ENCODE measurements around the gene MEGF10. TPM values are rescaled to one million over a fixed set of nuclear protein-coding genes. Genes with fewer than 3 reads are reported as not detected.

The MEGF10 gene
- total RNA-seq, 2 experiments from 2014 or later: not detected

DNA sequence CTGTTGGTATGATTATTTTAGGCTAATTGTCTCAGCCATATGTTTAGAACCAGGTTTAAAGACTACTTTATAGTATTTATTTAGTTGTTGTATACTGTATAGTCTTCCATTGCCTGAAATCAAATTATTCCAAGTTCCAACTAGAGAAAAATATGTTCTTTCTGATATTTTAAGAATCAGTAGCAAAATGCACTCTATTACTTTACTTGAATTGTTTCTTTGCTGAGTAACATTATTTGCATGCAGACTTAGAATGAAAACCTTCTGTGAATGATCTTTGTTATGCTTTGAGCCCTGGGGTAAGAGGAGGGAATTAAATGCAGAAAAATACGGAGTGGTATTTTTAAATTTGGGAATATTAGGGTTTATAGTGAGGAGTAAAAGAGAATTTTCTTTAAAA is 47.9 kb downstream of the MEGF10 start:
- no peak overlapping the region for H3K4me3 Mint-ChIP-seq
- no peaks in the 10 kb centered on the region for H3K36me3 Mint-ChIP-seq
- no peak for DNase-seq
- H3K27me3 Mint-ChIP-seq: peaks cover 9% of the 10 kb centered on the region
- CTCF ChIA-PET: no interaction called here
- POLR2A ChIA-PET: no interaction called here
- no peaks in the 10 kb centered on the region for H3K4me1 Mint-ChIP-seq (ENCODE audit: low read depth)
- H3K9me3 Mint-ChIP-seq: no peaks in the 10 kb centered on the region
- H3K27ac Mint-ChIP-seq: no peak overlapping the region
- intact Hi-C loops (cut with micrococcal nuclease): no loop called here

DNA sequence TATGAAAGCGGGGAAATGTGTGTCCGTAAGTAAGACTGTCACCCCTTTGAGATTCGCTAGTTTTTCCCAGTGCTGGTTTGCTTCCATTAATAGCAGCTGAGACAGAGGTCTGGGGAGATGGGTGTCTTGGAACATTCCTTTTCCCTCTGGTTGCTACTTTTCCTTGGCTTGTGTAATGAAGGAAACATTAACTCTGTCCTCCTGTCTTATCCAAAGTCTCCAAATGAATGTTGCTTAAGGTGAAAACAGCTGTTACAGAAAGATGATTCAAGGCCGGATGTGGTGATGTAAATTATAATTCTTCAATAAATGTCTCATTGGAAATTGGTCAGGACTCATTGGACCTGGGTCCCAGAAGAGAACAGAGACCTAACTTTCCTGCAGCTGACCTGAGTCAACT is 50.0 kb downstream of the MEGF10 start:
- POLR2A ChIA-PET: no interaction called here
- no peak for DNase-seq
- Mint-ChIP-seq H3K9me3 (no peaks in the 10 kb centered on the region), H3K36me3 (no peaks in the 10 kb centered on the region), H3K27me3 (peaks cover 4% of the 10 kb centered on the region), H3K4me3 (no peak overlapping the region), H3K27ac (no peak overlapping the region), H3K4me1 (ENCODE audit: low read depth) (no peaks in the 10 kb centered on the region)
- intact Hi-C loops (cut with micrococcal nuclease): no loop called here
- CTCF ChIA-PET: no interaction called here

DNA sequence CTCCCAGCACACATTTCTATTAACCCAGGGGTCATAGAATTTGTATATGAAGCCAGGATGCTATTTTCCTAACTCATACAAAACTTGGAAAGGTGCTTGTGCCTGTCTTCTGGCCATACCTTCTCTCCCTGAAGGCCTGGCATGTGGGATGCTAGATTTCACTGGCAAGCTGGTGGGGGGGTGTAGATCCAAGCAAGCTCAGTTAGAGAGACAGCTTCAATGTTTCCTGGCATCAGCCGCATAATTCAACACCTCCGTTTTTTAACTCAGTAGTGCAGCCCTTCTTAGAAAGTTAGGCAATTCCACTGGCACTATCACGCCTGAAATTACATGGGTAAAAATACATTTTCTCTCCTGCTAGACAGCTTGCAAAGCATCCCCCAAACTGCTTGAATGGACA is 51.8 kb downstream of the MEGF10 start:
- no peaks in the 10 kb centered on the region for H3K4me1 Mint-ChIP-seq (ENCODE audit: low read depth)
- H3K4me3 Mint-ChIP-seq: no peak overlapping the region
- H3K27ac Mint-ChIP-seq: no peak overlapping the region
- no peaks in the 10 kb centered on the region for H3K9me3 Mint-ChIP-seq
- ChIA-PET POLR2A (no interaction called here), CTCF (no interaction called here)
- H3K36me3 Mint-ChIP-seq: no peaks in the 10 kb centered on the region
- no peak for DNase-seq
- peaks cover 7% of the 10 kb centered on the region for H3K27me3 Mint-ChIP-seq
- intact Hi-C loops (cut with micrococcal nuclease): no loop called here

DNA sequence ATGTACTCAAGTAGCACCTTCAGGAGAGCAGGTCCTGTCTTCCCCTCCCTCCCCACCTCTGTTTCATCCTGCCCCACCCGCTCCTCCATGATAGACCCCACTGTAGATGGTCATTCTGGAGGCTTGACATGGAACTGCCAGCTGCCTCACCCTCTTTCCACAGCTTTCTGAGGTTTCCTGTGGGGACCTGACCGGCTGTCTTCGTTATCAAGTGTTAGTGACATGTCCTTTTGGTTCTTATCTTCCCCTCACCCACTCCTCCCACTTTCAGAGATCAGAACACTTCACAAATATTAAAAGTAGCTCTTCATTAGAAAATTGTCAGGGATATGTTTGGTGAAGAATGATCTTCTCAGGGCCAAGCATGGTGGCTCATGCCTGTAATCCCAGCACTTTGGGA is 52.7 kb downstream of the MEGF10 start:
- CTCF ChIA-PET: no interaction called here
- intact Hi-C loops (cut with micrococcal nuclease): no loop called here
- Mint-ChIP-seq H3K27me3 (peaks cover 7% of the 10 kb centered on the region), H3K4me3 (no peak overlapping the region), H3K9me3 (no peaks in the 10 kb centered on the region), H3K27ac (no peak overlapping the region), H3K36me3 (no peaks in the 10 kb centered on the region), H3K4me1 (ENCODE audit: low read depth) (no peaks in the 10 kb centered on the region)
- DNase-seq: no peak
- POLR2A ChIA-PET: no interaction called here

- Mint-ChIP-seq H3K27me3 (peaks cover 7% of the 10 kb centered on the region), H3K4me1 (ENCODE audit: low read depth) (no peaks in the 10 kb centered on the region), H3K27ac (no peak overlapping the region), H3K36me3 (no peaks in the 10 kb centered on the region), H3K4me3 (no peak overlapping the region), H3K9me3 (no peaks in the 10 kb centered on the region)
- ChIA-PET CTCF (no interaction called here), POLR2A (no interaction called here)
- no peak for DNase-seq
- intact Hi-C loops (cut with micrococcal nuclease): no loop called here
These were observed 53.3 kb downstream of the MEGF10 start for GRCh38 chr5:127343866-127344265.

DNA sequence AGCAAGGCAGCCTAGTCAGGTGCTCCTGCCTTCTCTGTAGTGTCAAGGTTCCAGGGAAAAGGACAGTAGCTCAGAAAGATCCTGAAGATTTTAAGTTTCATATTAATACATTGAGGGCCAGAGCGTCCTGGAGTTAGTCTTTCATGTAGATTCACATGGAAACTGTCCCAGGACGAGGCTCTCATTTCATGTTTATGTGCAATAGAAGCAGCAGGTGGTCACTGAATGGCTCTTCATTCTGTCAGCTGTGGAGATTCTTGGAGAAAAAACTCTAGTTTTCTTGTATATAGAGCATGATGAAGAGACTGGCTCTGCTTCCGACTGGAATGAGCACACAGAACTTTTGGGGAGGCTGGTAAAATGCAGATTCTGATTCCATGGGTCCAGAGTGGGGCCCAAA is 54.3 kb downstream of the MEGF10 start:
- Mint-ChIP-seq H3K27ac (no peak overlapping the region), H3K27me3 (peaks cover 7% of the 10 kb centered on the region), H3K4me3 (no peak overlapping the region), H3K9me3 (no peaks in the 10 kb centered on the region), H3K4me1 (ENCODE audit: low read depth) (no peaks in the 10 kb centered on the region), H3K36me3 (no peaks in the 10 kb centered on the region)
- DNase-seq: no peak
- ChIA-PET CTCF (no interaction called here), POLR2A (no interaction called here)
- intact Hi-C loops (cut with micrococcal nuclease): no loop called here

DNA sequence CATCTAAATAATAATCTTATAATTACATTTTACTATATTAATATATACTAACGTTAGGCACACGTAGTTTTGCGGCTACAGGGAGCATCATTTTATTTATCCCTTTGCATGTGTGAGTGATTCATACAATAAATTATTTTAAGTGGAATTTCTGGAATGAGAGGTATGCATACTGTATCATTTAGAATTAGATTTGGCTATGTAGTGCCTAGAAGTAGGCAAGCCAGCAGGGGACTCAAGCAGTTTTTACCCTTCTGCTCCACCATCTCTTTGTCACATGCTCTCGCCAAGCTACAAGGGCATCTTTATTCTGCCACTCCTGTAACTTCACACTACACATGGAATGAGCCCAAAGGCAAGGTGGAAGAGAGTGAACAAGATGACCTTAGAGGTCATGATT is 60.8 kb downstream of the MEGF10 start:
- no peak for DNase-seq
- intact Hi-C loops (cut with micrococcal nuclease): no loop called here
- Mint-ChIP-seq H3K4me1 (ENCODE audit: low read depth) (no peaks in the 10 kb centered on the region), H3K27ac (no peak overlapping the region), H3K4me3 (no peak overlapping the region), H3K9me3 (no peaks in the 10 kb centered on the region), H3K27me3 (peaks cover 2% of the 10 kb centered on the region), H3K36me3 (no peaks in the 10 kb centered on the region)
- CTCF ChIA-PET: no interaction called here
- POLR2A ChIA-PET: no interaction called here

GRCh38 chr5:127352068-127352467 is 61.5 kb downstream of the MEGF10 start:
- Mint-ChIP-seq H3K9me3 (no peaks in the 10 kb centered on the region), H3K4me1 (ENCODE audit: low read depth) (no peaks in the 10 kb centered on the region), H3K27ac (no peak overlapping the region), H3K4me3 (no peak overlapping the region), H3K27me3 (peaks cover 2% of the 10 kb centered on the region), H3K36me3 (no peaks in the 10 kb centered on the region)
- intact Hi-C loops (cut with micrococcal nuclease): no loop called here
- CTCF ChIA-PET: no interaction called here
- POLR2A ChIA-PET: no interaction called here
- DNase-seq: no peak

DNA sequence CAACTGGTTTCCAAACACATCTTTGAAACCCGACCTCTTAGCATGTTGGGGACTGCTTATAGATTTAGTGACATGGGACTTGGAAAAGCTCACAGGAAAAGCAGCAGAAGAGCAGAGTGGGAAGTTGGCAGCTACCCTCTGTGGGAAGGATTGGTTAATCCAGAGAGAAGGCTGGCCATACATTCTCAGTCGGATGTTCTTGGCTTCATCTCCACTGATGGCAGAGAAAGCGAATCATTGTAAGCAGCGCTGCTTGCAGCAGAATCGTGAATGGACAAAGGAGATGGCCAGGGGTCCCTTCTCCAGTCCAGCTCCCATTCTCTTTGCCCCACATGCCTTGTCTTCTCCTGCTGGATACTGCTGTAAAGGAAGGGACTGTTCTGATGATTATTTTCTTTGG is 62.7 kb downstream of the MEGF10 start:
- H3K4me3 Mint-ChIP-seq: no peak overlapping the region
- CTCF ChIA-PET: interaction anchor here (0.6 kb wide), 1 partner anchor 186 kb away, joined by 4 read pairs; no protein-coding TSS in a partner anchor
- H3K27ac Mint-ChIP-seq: no peak overlapping the region
- no peak for DNase-seq
- intact Hi-C loops (cut with micrococcal nuclease): no loop called here
- POLR2A ChIA-PET: no interaction called here
- H3K4me1 Mint-ChIP-seq (ENCODE audit: low read depth): no peaks in the 10 kb centered on the region
- H3K36me3 Mint-ChIP-seq: no peaks in the 10 kb centered on the region
- peaks cover 8% of the 10 kb centered on the region for H3K27me3 Mint-ChIP-seq
- H3K9me3 Mint-ChIP-seq: no peaks in the 10 kb centered on the region

DNA sequence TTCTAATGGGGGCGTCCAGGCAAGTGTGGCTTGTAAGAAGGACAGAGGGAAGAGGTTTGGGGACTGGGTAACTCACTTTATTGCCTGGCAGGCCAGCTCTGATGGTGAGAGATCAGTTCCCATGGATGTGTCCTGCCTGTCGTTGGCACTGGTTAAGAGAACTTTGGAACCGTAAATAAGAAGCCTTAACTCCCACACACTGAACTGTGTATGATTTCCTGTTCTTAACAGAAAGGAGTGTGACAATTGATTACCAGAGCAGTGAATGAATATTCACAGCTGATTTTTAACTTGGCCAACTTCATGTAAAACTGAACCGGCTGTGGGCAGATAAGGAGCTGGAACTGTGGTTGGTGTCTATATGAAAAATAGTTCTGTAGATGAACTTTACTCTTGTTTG is 63.2 kb downstream of the MEGF10 start:
- H3K27ac Mint-ChIP-seq: no peak overlapping the region
- CTCF ChIA-PET: interaction anchor here (0.6 to 0.7 kb wide), 2 partner anchors 21 to 186 kb away, joined by 3 to 4 read pairs; no protein-coding TSS in a partner anchor
- H3K4me1 Mint-ChIP-seq (ENCODE audit: low read depth): no peaks in the 10 kb centered on the region
- H3K36me3 Mint-ChIP-seq: no peaks in the 10 kb centered on the region
- POLR2A ChIA-PET: no interaction called here
- intact Hi-C loops (cut with micrococcal nuclease): no loop called here
- H3K27me3 Mint-ChIP-seq: peaks cover 8% of the 10 kb centered on the region
- no peaks in the 10 kb centered on the region for H3K9me3 Mint-ChIP-seq
- DNase-seq: no peak
- no peak overlapping the region for H3K4me3 Mint-ChIP-seq

GRCh38 chr5:127355337-127355736 is 64.7 kb downstream of the MEGF10 start:
- ChIA-PET POLR2A (no interaction called here), CTCF (no interaction called here)
- H3K4me1 Mint-ChIP-seq (ENCODE audit: low read depth): no peaks in the 10 kb centered on the region
- no peak overlapping the region for H3K27ac Mint-ChIP-seq
- DNase-seq: no peak
- peaks cover 8% of the 10 kb centered on the region for H3K27me3 Mint-ChIP-seq
- intact Hi-C loops (cut with micrococcal nuclease): no loop called here
- no peak overlapping the region for H3K4me3 Mint-ChIP-seq
- no peaks in the 10 kb centered on the region for H3K9me3 Mint-ChIP-seq
- no peaks in the 10 kb centered on the region for H3K36me3 Mint-ChIP-seq

DNA sequence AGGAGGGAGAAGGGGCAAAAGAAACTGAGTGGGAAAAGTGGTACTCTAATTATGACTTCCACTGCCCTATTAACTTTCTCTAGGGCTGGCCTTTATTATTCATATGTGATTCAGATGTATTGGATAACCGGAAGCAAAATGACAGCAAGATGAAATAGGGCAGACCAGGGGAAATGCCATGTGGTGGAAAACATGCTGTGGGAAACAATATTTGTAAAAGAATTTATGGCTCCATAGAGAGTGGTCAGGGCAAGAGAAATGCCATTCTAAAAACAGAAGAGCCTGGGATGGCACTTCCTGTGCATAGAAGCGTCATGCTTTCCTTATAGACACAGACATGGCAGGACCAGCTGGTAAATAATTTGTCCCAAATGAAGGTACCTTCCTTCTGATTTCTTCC is 67.7 kb downstream of the MEGF10 start:
- intact Hi-C loops (cut with micrococcal nuclease): no loop called here
- Mint-ChIP-seq H3K4me3 (no peak overlapping the region), H3K36me3 (no peaks in the 10 kb centered on the region), H3K9me3 (no peaks in the 10 kb centered on the region), H3K4me1 (ENCODE audit: low read depth) (no peaks in the 10 kb centered on the region), H3K27ac (no peak overlapping the region), H3K27me3 (peaks cover 8% of the 10 kb centered on the region)
- DNase-seq: no peak
- ChIA-PET CTCF (no interaction called here), POLR2A (no interaction called here)

DNA sequence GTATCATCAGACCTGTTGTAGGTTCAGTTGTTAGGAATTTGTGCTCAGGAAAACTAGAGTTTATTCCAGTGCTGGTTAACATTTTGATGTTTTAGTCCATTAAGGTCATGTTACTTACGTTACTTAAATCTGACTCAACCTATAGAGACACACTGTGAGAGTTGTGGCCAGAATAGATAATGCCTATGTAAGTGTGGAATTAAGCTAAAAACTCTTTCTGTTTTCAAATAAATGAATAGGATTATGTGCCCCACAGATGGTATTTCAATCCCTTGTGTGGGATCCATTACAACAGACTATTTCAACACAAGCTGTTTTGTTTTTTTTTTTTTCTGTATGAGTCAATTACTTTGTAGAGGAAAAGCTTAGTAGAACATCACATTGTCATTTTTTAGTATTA is 68.1 kb downstream of the MEGF10 start:
- no peaks in the 10 kb centered on the region for H3K4me1 Mint-ChIP-seq (ENCODE audit: low read depth)
- CTCF ChIA-PET: interaction anchor here (1.0 kb wide), 1 partner anchor 38 kb away, joined by 3 read pairs; no protein-coding TSS in a partner anchor

DNA sequence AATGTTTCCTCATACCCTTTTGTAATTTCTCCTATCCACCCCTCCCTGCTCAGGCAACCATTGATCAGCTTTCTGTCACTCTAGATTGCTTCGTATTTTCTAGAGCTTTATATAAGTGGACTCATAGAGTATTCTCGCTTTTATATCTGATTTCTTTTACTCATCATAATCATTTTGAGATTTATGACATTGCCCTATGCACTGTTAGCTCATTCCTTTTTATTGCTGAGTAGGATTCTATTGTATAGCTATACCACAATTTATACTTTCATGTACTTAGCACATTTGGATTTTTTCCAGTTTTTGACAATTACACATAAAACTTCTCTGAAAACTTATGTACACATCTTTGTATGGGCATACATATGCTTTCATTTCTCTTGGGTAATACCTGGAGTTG is 68.9 kb downstream of the MEGF10 start:
- CTCF ChIA-PET: interaction anchor here (1.0 kb wide), 1 partner anchor 38 kb away, joined by 3 read pairs; no protein-coding TSS in a partner anchor
- intact Hi-C loops (cut with micrococcal nuclease): no loop called here
- Mint-ChIP-seq H3K27ac (no peak overlapping the region), H3K4me3 (no peak overlapping the region), H3K4me1 (ENCODE audit: low read depth) (no peaks in the 10 kb centered on the region), H3K36me3 (no peaks in the 10 kb centered on the region), H3K9me3 (no peaks in the 10 kb centered on the region), H3K27me3 (peaks cover 6% of the 10 kb centered on the region)
- DNase-seq: no peak
- POLR2A ChIA-PET: no interaction called here

More for the DNA sequence above, 68.1 kb downstream of the MEGF10 start:
- Mint-ChIP-seq H3K27ac (no peak overlapping the region), H3K27me3 (peaks cover 8% of the 10 kb centered on the region), H3K36me3 (no peaks in the 10 kb centered on the region), H3K4me3 (no peak overlapping the region), H3K9me3 (no peaks in the 10 kb centered on the region)
- intact Hi-C loops (cut with micrococcal nuclease): no loop called here
- no peak for DNase-seq
- POLR2A ChIA-PET: no interaction called here

Measured in activated CD4-positive, alpha-beta memory T cell treated with anti-CD3 and anti-CD28 coated beads for 36 hours (primary cell).